GM21529 (cell line): ENCODE results near the gene MPIG6B.
A peak's percentile ranks its signal among the peaks of the same experiment; 100 is the strongest.
"Not testable (repeated sequence)": the region's sequence is repeated elsewhere in the genome, so short reads cannot be mapped to it uniquely, and the experiment has no call there.

Source experiments
- ATAC-seq: cut with Tn5 transposase; IDR thresholded peaks from one replicate; pipeline ENCODE4 v1.9.1; 2021; ENCODE audit not compliant: unreplicated experiment

The MPIG6B gene

DNA sequence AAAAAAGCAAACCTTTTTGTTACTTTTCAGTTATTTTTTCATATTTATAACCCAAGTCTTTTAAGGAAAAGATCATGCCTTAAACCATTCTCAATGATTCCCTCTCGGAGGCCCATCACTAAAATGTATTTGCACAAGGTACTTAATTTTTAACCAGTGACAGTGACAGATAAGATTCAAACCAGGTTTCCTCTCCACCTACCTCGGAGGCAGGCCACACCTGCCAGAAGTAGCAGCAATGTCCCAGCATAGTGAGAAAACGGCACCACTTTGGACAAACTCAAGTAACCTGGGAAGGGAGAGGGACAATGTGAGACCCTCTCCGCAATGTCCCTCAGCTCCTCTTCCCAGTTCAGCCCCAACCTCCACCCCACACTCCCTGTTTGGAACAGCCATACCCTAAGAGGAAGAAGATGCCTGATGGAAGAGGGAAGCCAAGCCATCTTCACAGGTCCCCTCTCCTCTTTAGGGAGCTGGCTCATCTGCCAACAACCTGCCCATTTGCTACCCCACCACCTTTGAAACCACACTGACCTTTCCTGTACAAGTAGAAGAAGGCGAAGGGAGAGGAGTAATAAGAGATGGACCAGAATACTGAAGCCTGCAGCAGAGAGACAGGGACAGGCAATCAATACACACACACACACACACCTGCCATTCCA, 22.3 kb upstream of the MPIG6B start:
- no peak for ATAC-seq

DNA sequence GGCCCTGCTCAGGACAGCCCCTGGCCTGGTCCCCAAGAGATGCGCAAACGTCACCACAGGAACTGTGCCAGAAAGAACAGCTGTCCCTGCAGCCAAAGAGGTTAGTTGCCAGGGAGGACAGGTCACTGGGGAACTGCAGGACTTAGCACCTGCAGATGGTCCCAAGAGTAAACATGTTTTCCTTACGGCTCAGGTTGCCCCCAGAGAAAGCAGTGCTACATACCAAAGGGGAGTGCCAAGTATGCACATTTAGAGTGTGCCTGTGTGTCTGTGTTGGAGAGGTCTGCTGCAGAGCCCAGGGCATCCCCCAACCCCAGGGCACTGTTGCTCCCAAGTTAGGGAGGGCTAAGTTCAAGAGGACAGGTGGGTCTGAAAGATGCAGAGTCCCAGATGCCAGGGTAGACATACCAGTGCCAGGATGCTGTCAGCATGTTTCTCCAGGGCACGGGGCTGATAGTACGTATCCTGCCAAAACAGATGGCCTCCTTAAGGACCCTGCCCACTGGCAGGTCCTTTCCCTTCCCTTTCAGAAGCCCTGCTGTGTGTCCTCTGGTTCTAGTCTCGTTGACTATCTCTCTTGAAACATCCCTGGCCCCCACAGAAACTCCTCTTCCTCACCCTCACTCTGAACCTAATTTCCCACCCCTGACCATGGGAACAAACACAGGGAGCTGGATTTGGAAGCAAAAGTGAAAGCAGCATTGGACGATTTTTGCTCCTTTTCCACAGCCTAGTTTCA, 21.3 kb upstream of the MPIG6B start:
- ATAC-seq, result no peak

DNA sequence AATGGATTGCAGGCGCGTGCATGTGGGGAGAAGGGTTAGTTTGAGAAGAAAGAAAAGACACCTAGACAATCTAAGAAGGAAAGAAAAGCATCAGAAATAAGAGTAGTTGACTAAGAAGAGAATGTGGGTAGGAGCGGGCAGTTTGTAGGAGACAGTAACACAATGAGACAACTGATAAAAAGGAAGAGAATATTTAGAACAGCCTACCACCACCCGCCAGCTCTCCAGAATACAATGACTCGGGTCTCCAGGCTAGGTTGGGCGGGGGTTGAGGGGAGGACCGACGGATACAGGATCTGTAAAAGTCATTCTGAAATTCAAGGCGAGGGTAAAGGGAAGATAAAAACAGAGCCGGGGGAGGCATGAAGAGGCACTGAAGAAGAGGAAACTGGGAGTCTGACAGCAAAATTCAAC, 20.8 kb upstream of the MPIG6B start:
- ATAC-seq, result no peak

DNA sequence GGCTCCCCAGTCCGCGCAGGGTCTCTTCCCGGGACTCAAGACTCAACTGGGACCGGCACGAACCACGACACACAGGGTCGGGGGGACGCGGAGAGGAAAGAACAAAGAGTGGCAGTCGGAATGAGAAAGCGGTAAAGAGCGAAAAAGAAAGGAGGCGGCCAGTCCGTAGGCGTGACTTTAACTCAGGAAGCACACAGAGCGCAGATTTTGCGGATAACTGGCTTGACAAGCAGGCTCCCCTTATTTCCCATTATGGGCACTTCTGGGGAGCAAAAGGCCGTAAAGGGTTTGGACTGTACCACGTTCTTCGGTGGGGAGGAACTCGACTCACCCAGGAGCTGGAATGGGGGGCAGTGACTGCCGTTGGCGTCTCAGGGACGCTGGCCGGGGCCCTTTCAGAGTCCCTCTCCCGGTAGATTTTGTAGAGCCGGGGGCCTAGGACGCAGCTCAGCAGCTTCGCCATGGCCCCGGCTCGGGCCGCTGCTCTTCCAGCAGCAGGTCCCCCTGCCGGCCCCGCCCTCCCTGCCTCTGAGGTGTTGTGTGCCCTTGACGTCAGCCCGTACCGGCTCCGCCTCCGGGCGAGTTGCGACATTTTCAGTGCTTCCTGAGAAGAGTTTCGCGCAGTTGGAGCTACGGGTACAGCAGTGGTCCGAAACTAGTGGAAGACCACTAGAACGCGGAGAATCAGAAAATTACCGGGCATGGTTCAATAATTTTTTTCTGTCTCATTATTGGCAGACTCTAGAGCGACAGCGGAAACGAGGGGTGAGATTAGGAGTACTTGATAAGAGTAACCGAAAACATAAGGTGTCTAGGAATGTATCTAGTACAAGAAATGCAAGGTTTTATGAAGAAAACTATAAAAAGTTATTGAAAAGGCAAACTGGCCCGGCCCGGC, 20.1 kb upstream of the MPIG6B start, which contains the start of gene ABHD16A:
Gene ABHD16A (minus strand): TSS at position 506 of the 898 bp plus-strand sequence. CDS start 43 bp downstream, at position 463.
- peak; percentile 91 for ATAC-seq

DNA sequence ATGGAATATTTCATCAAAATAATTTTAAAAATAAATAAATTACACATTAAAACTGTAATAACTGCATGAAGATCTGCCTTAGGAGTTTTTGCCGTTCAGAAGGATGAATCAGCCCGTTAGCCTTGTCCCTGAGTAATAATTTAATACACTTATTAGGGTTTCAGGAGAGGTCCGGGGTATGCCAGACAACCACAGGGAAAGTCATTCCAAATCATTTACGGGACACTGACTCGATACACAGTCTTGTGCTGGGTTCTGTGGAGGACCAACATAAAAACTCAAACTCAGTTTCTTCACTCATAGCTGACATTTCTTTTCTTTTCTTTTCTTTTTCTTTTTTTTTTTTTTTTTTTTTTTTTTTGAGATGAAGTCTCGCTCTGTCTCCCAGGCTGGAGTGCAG, 17.2 kb upstream of the MPIG6B start:
- ATAC-seq, result no peak

DNA sequence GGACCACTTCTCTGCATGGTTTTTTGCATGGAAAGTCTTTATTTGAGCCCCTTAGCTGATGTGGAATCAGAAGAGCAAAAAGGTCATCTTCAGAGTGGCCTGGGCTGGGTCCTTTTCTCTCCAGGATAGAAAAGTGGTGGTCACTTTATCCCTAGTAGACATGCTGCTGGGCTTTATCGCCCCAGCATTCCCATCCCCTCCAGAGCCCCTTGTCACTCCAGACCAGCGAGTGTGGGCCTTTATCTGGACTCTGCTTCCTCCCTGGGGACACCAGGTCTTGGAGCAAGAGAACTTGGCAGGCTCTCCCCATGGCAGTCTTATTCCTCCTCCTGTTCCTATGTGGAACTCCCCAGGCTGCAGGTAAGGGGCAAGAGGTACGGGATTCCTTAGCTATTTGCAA, 16.6 kb upstream of the MPIG6B start, which contains the start of gene LY6G6F:
Gene LY6G6F (plus strand): TSS at position 268 of the 400 bp plus-strand sequence. CDS start 41 bp downstream, at position 309.
- ATAC-seq, result no peak

DNA sequence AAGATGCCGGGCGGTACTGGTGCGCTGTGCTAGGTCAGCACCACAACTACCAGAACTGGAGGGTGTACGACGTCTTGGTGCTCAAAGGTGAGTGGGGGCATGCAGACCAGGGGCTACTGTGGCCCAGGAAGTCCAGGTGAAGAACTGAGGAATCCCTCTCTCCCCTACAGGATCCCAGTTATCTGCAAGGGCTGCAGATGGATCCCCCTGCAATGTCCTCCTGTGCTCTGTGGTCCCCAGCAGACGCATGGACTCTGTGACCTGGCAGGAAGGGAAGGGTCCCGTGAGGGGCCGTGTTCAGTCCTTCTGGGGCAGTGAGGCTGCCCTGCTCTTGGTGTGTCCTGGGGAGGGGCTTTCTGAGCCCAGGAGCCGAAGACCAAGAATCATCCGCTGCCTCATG, 15.5 kb upstream of the MPIG6B start:
- ATAC-seq, result no peak

DNA sequence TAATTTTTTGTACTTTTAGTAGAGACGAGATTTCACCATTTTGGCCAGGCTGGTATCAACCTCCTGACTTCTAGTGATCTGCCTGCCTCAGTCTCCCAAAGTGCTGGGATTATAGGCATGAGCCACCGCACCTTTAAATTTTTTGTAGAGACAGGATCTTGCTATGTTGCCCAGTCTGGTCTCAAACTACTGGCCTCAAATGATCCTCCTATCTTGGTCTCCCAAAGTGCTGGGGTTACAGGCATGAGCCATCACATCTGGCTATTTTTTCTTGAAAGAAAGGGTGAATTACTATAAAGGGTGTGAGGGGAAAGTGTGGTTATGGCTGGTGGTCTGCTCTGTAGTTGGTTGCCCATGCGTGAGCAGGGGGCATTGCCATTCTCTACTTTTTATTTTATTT, 14.9 kb upstream of the MPIG6B start:
- ATAC-seq, result no peak

DNA sequence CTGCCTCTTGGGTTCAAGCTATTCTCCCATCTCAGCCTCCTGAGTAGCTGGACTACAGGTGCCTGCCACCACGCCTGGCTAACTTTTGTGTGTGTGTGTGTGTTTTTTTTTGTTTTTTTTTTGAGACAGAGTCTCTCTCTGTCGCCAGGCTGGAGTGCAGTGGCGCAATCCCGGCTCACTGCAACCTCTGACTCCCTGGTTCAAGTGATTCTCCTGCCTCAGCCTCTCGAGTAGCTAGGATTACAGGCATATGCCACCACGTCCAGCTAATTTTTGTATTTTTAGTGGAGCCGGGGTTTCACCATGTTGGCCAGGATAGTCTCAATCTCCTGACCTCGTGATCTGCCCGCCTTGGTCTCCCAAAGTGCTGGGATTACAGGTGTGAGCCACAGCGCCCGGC, 14.0 kb upstream of the MPIG6B start:
- ATAC-seq, result not testable (repeated sequence)

DNA sequence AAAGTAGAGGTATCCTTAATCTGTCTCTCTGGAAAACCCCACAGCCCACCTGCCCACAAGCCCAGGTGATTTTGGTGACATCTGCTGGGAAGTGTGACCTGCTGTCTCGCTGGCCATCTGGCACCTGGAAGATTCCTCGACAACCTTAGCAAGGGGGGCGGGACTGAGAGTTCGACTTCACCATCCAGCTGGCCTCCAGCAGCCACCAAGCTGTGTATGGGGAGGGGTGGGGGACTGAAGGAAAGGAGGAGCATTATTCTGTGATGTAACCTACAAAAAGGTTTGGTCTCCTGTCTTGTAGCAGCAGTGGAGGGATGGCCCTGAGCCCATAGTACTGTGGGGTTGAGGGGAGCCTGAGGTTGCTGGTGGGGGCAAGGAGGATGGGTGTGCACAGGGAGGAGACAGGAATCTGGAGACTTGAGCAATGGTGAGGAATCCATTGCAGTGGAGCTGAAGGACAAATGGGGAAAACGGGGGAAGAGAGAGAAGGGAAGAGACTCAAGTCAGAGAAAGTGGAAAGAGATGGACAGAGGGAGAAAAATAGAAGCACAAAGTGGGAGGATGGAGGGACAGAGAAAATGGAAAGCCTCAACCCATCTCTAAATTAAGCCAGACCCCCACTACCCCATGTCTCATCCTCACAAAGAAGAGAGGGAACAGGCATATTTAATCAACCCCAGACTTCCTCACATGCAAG, 12.5 kb upstream of the MPIG6B start:
- ATAC-seq, result no peak

DNA sequence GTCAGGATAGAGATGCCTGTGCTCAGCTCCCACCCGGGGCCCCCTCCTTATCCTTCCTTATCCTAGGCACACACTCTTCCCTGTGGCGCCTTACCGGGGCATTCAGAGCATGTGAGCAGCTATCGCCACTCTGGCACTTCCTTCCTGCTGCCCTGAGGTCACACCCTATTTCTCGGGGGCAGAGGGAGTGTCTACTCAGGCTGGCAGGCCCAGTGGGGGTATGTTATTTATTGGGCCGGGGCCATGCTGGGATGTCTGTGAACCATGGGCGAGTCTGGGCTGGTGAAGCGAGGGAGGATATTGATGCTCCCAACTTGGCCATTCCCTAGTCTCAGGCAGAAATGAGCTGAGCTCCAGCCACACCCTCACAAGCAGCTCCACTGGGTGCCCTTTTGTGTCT, 11.9 kb upstream of the MPIG6B start:
- ATAC-seq, result no peak

DNA sequence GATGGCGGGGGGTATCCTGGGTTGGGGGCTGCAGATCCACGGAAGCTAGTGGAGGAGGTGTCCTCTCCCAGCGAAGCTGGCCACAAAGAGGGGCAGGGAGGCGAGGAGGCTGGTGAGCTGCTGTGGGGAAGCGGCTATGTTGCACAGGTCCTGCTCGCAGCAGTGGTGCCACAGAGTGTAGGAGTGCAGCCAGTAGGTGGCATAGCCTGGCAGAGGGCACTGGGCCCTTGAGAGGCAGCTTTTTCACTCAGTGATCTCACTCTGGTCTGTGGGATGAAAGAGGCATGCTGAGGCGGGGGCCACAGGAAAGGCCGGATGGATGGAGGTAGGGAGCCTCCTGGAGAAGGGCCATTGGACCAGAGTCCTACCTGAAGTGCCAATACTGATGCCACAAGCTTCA, 10.9 kb upstream of the MPIG6B start:
- ATAC-seq, result no peak

DNA sequence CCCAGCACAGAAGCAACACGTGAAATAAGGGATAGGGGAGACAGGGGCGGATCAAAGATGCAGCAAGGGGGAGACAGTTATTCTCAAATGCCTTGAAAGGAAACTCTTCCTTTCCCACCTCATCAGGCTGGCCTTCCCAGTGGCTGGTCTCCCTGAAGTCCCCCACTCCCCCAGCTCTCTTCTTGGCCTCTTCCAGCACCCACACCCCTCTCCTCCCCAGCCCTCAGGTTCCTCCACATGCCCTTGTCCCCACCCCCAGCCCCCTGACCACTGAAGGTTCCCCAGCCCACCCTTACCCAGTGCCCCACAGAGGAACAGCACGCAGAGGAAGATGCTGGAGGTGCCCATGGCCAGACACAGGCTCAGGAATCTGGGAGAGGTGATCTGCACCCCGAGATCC, 9.7 kb upstream of the MPIG6B start:
- ATAC-seq, result no peak

DNA sequence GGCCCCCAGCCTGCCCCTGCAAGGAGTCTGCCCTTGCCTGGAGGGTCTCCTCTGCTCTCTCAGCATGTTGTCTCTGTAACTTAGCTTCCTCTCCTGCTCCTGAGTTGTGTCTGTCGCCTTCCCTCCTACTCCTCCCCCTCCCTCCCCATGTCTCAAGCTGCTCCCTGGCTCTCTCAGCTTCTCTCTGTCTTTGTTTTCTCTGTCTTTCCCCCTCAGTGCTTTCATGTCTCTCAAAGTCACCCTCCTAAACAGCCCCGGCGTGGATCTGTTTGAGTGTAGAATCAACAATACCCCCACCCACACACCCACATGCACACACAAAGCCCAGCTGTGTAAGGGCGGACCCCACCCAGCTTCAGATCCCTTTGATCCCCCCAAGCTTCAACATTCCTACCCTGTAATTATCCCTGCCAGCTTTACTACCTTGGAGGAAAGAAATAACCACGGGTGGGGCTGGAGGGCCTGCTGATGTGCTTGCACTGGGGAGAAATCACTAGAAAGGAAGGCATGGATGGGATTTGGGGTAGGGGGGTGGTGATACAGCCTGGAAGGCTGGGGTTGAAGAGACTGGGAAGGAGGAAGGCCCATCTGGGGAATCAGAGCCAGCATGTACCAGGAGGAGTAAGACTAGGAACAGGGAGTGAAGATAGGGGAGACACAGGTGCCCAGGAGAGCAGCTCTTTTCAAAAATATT, 9.0 kb upstream of the MPIG6B start:
- no peak for ATAC-seq

DNA sequence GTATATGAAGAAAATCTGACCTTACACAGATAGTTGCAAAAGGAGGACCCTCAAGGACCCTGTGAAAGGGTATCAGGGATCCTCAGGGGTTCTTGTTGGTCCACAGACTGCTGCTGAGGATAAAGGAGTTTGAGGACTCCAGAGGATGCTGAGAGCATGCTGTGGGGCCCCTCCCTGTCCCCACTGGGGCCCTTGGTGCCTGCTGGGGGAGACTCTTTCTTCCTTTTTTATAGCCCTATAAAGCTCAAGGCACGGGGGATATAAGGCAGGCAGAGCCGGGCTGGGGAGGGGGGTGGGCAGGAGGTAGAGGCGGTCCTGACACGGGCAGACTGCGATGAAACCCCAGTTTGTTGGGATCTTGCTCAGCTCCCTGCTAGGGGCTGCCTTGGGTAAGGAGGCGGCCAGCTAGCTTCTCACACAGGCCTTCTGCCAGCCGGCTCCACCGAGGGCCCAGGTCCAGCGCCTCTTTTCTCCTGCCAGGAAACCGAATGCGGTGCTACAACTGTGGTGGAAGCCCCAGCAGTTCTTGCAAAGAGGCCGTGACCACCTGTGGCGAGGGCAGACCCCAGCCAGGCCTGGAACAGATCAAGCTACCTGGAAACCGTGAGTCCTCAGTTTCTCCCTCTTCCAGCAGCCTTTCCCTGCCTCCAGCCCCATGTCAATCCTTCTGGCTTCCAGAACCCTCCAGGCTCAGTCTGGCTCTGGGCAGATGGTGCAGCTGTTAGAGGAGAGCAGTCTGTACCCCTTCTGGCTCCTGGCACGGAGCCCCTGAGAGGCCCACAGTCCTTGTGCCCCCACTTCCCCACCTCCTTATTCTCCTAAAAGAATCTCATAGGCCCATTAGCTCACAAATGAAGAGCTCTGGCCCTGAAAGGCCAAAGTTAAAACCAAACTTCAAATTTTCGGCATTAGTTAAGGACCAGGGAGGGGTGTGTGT, 7.9 kb upstream of the MPIG6B start, which contains the start of gene LY6G6D:
Gene LY6G6D (plus strand): TSS at position 327 of the 937 bp plus-strand sequence. CDS start 8 bp downstream, at position 335.
- no peak for ATAC-seq

DNA sequence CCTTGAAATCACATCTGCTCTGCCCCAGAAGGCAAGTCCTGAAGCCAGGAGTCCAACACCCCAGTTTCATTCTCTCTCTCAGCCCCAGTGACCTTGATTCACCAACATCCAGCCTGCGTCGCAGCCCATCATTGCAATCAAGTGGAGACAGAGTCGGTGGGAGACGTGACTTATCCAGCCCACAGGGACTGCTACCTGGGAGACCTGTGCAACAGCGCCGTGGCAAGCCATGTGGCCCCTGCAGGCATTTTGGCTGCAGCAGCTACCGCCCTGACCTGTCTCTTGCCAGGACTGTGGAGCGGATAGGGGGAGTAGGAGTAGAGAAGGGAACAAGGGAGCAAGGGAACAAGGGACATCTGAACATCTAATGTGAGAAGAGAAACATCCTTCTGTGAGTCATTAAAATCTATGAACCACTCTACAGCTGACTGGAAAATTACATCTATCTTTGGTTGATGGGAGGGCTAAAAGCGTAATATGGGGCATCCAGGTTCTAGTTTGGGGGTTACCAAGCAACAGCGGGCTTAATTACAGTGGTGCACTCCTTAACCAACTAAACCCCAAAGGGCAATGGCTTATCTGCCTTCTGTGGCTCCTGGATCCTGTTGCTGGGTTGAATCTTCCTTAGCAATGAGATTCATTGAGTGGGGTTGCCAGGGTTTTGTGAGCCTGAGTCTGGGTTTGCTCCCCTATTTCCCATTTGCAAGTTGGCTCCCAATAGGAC, 5.5 kb upstream of the MPIG6B start:
- no peak for ATAC-seq

DNA sequence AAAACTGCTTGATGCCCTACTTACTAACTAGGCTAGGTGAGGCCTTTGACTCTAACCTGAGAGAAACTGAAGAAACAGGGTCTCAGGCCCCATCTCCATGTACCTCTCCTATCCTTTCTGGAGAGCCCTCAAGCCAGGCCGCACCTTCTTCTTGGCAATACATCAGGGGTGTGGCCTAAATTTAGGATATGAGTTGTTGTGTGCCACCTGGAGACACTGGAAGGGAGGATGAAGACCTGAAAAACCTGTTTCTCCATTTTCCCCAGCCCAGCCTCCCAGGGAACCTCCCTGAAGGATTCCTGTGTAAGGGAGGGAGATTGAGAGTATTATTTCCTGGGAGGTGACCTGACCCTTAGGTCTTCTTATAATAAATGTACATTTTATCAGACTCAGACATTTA, 4.9 kb upstream of the MPIG6B start:
- no peak for ATAC-seq

DNA sequence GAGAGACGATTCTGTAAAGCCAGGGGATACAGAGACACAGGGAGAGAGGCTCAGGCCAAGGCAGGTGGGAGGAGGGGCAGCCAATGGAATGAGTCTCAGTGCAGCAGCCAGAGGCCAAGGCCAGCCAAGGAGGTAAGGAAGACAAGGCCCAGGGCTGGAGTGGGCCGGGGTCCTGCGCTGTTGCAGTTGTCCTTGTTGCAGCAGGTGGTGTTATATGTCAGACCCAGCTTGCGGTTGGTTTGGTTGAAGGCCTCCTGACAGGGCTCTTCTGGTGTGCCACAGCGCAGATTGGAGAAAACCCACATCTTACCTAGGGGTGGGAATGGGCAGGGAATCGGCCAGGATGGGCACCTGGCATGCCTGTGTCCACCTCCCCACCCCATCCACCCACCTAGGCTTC, 4.2 kb upstream of the MPIG6B start:
- no peak for ATAC-seq
